Activated CD4-positive, CD25-positive, alpha-beta regulatory T cell treated with anti-CD3 and anti-CD28 coated beads, Interleukin-2, amount 50 U/mL, for 24 hours (primary cell): ENCODE results near the gene PRH2.
A peak's percentile ranks its signal among the peaks of the same experiment; 100 is the strongest.

Source experiments
- ATAC-seq, 2 donors: fragments of 150-1000 bp; cut with Tn5 transposase; one replicate each; pipeline ENCODE4 v1.10.0; 2021; ENCODE audit warnings: mild to moderate bottlenecking in 1 of 2, moderate library complexity in 1 of 2

The PRH2 gene

DNA sequence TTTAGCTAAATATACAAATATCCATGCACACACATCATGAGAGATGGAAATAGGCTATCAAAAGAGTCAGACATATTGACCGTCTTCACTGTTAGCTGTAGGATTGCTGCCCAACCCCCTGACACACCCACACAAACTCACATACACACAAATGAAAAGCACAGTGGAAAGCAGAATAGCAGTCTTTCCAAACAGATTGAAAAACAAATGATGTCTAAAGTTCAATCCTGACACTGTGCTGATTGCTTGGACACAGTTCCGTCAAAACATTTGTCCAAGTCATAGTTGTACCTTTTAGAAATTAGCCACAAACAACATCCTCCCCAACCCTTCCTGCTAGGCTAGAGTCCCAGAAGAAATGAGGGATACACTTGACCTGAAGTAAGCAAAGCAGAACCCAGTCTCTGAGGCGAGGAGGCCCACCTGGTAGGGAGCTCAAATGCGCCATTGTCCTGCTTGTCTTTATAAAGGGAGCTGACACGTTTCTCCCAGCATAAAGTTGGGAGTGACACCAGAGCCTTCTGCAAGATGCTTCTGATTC, at the start of gene PRH2:
Gene PRH2, plus strand, starts transcription at position 491 of the 541 bp plus-strand sequence. Its CDS starts 38 bp downstream, at position 529.
- no peak for ATAC-seq

GRCh38 chr12:10884086-10884725, 44.8 kb upstream of the PRH2 start, which contains the start of gene PRH1:
Gene PRH1 (minus strand): TSS chr12:10884255. CDS start chr12:10884217, 38 bp downstream.
- no peak for ATAC-seq

DNA sequence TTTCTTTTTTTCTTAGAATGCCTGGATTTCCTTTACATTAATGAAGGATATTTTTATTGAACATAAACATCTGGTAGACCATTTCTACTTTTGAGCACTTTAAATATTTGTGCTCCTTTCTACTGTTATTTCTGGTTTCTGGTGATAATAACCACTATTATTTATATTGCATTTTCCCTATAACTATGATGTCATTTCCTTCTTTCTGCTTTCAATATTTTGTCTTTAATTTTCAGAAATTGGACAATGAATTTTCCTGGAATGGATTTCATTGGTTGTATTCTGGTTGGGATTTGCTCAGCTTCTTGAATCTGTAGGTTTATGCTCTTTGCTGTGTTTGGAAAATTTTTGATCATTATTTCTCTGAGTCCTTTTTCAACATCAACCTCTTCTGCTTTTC, 39.8 kb upstream of the PRH2 start:
- no peak for ATAC-seq

DNA sequence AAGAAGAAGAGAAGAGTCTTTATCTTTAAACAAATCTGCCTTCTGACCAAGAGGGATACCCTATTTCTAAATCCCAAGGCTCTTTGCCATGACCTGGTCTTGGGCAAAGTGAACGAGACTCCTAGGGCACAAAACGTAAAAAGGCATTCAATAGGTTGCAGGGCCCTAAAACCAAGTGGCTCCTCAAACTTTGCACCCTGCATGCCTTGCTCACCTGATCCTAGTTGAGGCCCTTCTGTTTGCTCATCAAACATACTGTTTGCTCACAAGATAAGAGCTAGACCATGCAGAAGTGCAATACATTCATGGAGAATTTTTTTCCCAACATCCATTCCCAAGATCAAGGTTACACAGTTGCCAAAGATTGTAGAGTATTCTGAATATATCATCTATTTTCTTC, 37.1 kb upstream of the PRH2 start:
- no peak for ATAC-seq

DNA sequence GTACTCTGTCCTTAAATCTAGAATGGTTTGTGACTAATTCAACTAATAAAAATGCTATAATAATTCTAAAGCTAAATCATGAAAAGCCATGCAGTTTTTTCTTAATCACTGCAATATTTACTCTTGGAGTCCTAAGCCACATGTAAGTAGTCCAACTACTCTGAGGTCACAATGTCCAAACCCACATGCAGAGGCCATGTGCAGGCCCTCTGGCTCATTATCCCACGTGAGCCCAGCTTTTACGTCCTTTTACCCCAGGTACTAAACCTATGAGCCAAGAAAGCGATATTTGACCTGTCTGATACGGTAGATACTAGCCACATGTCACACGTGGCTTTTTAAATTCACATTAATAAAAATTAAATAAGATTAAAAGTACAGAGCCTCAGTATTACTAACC, 32.2 kb upstream of the PRH2 start:
- no peak for ATAC-seq

DNA sequence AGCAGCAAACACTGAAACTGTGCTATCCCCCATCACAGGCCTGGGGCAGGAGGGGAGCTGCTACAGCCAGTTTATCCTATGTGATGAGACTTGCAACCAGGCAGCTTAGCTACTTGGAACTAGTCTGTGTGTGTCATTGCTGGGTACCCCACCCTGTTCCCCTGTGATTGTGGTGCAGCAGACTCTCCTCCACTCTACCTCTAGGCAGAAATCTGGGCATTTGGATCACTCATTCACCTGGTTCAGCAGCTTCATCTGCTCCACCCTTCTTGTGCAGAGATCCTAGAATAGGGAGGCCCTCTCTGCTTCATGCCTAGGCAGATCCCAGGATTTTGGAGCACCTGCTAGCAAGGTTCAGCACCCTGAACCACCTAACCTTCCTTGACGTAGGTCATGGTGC, 28.5 kb upstream of the PRH2 start:
- ATAC-seq: no peak

DNA sequence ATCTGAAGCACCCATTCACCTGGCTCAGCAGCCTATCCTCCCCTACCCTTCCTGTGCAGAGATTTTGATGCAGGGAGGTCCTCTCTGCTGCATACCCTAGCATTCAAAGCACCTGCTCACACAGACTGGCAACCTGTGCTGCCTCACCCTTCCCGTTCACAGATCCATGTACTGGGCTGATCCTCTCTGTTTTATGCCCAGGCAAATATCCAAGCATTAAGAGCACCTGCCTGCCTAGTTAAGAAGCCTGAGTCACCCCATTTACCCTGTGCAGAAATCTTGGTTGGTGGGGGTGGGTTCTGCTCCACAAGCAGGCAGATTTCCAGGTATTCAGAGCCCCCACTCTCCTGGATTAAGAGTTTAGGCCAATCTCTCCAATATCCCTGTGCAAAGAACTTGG, 28.1 kb upstream of the PRH2 start:
- ATAC-seq: no peak

DNA sequence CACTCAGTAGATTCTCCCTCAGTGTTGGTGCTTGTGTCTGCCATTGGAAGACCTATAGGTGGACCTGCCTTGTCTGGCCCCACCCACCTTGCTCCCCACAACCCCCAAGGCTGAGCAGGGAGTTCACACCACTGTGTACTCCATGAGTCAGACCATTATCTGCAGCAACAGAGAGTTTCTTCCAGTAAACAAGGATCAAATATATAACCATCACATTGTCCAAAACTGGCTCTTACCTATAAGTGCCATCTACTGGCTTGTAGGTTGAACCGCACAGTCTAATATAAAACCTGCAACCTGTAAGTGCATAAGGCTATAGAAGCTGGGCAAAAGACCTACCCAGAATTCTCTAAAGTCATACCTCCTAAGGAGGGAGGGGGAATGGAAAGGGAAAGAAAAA, 27.6 kb upstream of the PRH2 start:
- ATAC-seq: no peak

DNA sequence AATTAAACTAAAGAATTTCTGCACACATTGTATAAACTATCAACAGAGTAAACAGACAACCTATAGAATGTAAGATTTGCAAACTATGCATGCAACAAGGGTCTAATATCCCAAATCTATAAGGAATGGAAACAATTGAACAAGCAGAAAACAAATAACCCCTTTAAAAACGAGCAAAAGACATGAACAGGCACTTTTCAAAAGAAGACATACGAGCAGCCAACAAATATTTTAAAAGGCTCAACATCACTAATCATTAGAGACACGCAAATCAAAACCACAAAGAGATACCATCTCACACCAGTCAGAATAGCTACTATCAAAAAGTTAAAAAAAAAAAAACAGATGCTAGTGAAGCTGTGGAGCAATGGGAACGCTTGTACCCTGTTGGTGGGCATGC, 24.4 kb upstream of the PRH2 start:
- ATAC-seq: no peak

DNA sequence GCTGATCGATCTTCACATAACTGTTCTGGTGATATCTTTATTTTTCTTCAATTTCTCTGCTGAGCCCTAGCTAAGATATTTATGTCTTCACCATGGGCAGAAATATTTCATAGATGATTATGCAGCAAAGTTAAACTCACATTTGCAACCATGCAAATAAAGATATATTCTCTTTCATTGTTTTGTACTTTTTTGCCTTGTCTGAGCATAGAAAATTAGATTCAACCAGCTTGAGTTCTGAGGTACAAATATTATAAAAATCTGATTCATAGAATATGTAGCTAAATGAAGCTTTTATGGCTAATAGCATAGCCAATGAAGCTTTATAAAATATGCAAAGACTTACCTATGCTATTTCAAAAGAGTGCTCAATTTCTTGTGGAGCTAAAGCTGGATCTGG, 19.6 kb upstream of the PRH2 start, which contains the start of gene TAS2R13:
Gene TAS2R13, minus strand, starts transcription at position 101 of the 400 bp plus-strand sequence. CDS start 264 bp downstream, outside the sequence.
- no peak for ATAC-seq

DNA sequence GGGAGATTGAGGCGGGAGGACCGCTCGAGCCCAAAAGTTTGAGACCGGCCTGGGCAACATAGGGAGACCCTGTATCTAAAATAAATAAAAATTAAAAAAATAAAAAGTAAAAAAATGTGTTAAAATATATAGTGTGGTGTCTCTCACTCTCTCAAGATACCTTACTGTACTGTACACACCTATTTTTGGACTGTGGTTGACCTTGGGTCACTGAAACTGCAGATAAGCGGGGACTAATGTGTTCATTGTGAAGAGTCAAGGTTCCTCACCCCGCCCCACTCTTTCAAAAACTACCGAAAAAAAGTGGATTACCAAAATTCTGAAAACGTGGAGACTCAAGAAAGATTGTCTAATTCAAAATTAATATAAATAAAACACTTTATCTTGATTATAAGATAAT, 18.7 kb upstream of the PRH2 start:
- ATAC-seq: no peak

- no peak for ATAC-seq
Observed at GRCh38 chr12:10919809-10920208, 9.2 kb upstream of the PRH2 start.

GRCh38 chr12:10926269-10926668, 2.8 kb upstream of the PRH2 start:
- no peak for ATAC-seq

GRCh38 chr12:10936506-10936905, 7.5 kb downstream of the PRH2 start:
- ATAC-seq: no peak

DNA sequence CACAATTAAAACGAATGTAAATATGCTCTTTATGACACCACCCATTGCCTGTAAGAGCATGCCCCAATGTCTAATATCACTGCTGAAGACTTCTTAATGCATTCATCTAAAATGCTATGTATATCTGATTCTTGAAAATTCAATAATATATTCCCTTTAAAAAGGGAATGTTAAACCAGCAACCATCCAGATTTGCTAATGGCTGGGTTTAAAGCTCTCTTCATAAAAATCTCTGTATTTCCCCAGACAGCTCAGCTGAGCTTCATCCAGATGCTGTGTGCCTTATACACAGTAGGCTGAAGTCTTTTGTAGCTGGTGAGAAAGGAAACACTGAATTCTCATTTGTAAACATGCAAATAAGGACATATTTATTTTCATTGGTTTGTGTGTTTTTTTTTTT, 10.1 kb downstream of the PRH2 start, which contains the start of gene TAS2R14:
Gene TAS2R14, minus strand, starts transcription at position 101 of the 400 bp plus-strand sequence. Its CDS starts 56 bp downstream, at position 45.
- ATAC-seq: no peak

DNA sequence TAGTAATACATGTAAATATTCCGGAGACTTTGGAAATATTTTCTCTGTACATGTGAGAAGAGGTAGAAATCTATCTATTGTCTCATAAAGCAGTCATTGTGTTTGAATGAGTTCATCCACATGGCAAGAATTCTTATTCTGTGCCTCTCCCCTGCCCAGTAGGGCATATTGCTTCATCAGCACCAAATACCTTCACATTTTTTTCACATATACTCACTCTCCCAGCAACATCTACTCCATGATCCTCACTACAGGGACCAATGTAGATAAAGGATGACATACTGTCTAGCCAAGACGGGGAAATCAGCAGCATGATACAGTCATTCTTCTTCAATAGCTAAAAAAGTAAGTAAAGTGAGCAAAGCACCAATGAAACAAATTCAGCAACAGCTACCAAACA, 11.4 kb downstream of the PRH2 start:
- no peak for ATAC-seq

DNA sequence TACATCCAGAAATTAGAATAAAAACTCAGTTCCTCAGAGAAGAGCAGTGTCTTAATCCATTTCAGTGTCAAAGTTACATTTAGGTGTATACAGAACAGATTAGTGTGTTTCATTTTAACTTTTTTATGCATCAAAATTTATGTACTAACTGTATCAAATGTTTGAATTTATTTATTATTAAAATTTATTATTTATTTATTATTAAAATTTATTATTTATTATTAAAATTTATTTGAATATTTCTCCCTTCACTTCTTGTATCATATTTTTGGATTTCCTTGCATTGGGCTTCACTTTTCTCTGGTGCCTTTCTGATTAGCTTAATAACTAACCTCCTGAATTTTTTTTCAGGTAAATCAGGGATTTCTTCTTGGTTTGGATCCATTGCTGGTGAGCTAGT, 12.3 kb downstream of the PRH2 start:
- ATAC-seq: no peak

DNA sequence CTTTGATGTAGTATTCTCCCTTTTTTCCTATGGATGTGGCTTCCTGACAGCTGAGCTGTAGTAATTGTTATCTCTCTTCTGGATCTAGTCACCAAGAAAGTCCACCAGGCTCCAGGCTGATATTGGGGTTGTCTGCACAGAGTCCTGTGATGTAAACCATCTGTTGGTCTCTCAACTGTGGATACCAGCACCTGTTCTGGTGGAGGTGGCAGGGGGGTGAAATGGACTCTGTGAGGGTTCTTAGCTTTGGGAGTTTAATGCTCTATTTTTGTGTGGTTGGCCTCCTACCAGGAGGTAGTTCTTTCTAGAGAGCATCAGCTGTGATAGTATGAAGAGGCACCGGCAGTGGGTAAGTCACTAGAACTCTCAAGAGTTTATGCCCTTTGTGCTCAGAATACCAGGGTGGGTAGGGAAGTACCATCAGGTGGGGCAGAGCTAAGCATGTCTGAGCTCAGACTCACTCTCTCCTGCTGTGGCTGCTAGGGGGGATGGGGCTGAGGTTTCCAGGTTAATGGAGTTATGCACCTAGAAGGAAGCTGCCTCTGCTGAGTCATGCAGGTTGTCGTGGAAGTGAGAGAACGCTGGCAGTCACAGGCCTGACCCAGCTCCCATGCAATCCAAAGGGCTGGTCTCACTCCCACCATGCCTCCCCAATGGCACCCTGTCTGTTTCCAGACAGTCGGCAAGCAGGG, 13.0 kb downstream of the PRH2 start:
- no peak for ATAC-seq

- no peak for ATAC-seq
Observed at GRCh38 chr12:10943167-10943566, 14.1 kb downstream of the PRH2 start.

DNA sequence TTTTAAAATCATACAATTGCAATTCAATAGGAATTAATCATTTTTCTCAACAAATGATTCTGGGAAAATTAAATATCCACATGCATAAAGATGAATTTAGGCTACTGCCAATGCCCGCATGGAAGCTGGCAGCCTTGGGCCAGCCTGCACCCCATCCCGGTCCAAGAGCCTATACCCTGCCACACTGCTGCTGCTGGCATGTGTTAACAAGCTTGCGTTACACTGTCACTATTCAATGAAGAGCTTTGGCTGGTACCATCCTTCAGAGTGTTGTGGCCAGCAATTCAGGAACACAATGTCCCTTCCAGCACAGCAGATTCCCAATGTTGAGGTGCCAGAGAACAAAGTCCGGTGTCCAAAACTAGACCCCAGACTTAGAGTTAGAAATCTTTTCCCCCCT, 23.6 kb downstream of the PRH2 start:
- no peak for ATAC-seq

- ATAC-seq: no peak
Observed at GRCh38 chr12:10956085-10956484, 27.0 kb downstream of the PRH2 start.

- ATAC-seq: no peak
Observed at GRCh38 chr12:10957741-10958140, 28.7 kb downstream of the PRH2 start.

DNA sequence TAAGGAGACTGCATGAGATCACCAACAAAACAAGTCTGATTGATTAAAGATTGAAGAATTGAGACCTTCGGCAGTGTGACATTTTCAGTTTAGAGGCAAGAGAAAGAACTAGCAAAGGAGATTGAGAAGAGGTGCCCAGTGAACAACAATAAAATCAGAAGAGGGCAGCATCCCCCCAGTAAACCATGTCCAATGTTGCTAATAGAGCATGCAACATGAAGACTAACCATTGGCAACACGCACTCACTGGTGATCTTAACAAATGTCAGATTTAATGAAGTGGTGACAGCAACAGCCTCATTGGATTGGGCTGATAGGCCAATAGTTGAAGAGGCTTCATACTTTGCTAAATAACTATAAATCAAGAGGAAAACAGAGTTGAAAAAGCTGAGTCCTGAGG, 30.8 kb downstream of the PRH2 start:
- ATAC-seq: no peak

- ATAC-seq: peak; percentile 17 to 30
Observed at GRCh38 chr12:10960211-10960610, 31.2 kb downstream of the PRH2 start.
